Measurements from ENCODE around the gene SPTSSA.
"Not testable (repeated sequence)": the region's sequence is repeated elsewhere in the genome, so short reads cannot be mapped to it uniquely, and the experiment has no call there.

SPTSSA gene

DNA sequence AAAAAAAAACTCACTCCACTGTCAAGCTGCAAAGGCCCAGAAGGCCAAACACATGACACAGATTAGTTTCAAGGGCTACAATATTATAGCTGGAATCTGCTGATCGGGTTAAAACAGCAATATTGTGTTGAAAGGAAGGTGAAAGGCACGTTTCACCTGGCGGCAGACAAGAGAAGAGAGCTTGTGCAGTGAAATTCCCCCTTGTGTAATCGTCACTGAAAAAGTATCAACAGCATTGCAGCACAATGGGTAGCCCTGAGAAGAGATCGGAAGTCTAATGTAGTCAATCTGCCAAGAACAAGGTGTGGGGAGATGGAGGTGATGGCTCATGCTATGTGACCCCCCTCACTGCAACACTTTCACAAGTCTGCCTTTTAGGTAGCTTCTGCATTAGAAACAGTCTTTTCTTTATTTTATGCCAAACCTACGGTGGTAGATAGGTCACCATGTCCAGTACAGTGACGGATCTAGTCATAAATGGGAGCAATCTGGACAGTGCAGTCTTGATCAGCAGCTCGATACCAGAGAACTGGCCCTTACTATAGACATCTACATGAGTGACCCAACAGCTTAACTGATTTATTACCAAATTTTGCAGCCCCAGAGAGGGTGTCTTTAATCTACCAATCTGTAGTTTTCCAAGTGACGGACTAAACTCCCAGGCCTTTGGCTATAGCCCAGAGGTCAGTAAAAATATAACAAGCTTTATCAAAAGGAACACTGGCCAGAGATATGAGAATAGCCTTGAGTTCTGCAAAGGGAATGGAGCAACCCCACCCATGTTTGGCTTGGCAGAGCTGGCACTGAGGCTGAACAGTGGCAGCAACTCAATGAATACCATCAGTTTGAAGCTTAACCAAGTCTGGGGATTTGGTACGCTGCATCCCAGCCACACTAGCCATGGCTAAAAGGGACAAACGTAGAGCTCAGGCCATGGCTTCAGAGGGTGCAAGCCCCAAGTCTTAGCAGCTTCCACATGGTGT, 35.4 kb downstream of the SPTSSA start:
- no peak for DNase-seq

DNA sequence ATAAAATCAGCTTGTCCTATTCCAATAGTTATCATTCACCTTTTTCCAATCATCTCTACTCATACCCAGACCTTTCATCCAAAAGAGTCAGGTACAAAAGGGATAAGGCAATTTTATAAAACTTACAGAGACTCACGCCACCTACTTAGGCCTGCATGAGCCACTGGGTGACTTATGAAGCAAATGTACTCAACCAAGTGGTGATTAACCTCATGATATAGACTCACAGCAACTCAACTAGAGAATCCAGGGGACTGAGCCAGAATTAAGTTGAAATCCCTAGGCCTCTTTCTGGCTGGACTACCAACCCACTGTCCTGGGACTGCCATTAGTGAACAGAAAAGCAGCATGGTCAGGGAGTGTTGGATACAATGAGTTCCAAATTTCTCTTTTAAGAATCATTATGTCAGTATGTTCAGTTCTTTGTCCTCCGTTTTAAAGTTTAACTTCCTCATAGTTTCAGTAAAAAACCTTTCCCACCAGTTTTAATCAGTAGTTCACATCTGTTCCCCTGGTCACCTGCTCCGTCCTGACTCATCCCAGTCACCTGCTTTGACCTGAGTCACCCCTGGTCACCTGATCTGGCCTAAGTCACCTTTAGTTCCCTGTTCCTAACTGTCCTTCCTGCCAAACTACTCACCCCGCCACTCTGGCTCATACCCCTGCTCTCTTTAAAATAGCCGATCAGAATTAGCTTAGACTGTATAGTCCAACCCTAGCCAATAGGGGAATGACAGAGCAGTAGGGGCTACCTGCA, 36.8 kb downstream of the SPTSSA start:
- no peak for DNase-seq

DNA sequence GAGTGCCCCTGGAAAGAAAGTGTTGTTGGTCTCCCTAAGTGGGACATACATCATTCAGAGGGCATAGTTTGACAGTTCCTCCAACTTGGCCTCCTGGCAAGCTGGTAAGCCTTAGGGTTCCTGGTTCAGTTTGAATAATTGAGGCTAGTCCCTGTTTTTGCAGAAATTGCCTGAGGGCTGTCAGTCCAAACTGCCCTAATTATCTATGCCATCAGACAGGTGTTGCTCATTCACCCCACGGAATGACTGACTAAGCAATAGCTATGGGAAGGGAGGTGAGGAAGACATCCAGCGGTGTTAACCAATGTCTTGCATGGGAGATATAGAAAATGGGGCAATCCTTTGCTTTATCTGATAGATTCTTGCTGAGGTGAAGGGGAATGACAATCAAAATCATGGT, 37.6 kb downstream of the SPTSSA start:
- no peak for DNase-seq

DNA sequence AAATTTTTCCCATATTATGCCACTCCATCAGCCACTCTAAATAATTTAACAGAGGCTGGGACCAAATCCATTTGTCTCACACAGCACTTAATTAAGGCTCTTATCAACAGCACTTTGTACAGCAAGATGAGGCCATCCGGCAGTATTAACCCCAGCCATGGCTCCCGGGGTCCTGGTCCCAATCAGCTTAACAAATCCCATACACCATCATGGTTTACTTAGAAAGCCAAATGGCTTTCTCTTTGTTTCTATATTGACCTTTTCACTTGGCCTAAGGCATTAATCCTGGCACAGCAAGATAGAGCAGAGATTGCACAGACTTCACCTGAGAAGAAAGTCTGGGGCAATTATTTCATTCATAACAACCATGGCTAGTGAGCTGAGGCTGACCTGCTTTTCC, 38.6 kb downstream of the SPTSSA start:
- DNase-seq, result no peak

DNA sequence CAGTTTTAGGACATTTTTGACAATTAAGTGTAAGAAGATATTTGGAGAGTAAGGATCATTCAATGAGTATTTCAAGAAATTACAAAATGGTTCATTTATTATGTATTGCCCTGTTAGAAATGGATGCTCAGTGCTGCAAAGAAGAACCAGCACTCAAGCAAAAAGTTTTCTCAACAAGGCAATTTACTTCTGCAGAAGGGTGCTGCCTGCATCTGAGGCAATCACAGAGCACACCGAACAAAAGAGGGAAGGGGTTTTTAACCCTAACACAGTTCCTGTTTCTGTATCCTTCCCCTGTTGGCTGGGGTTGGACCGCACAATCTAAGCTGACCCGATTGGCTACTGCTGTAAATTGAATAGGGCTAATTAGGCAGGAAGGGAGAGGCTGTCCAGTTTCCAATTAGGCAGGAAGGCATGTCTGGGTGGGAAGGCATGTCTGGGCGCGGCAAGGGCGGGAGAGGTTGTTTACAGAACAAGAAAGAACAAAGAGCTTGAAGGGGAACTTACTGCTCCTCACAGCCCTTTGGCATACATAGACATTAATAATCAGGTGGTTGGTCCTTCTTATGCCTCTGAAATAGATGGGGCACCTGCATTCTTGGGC, 41.4 kb downstream of the SPTSSA start:
- no peak for DNase-seq

DNA sequence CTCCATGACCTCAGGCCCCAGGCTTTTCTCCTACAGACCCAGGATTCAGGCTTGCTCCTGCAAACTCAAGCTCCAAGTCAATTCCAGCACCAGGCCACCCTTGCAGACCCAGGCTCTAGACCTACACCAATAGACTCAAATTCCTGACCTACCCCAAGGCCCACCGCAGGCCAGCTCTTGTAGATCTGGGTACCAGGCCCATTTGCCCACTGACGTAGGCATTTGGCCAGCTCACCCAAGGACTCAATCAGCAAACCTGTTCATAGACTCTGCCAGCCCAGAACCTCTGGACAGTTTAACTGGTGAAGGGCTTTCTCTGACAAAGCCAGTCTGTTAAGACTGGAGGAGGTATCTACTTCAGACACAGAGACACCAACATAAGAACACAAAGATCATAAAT, 52.3 kb downstream of the SPTSSA start:
- DNase-seq, result no peak

DNA sequence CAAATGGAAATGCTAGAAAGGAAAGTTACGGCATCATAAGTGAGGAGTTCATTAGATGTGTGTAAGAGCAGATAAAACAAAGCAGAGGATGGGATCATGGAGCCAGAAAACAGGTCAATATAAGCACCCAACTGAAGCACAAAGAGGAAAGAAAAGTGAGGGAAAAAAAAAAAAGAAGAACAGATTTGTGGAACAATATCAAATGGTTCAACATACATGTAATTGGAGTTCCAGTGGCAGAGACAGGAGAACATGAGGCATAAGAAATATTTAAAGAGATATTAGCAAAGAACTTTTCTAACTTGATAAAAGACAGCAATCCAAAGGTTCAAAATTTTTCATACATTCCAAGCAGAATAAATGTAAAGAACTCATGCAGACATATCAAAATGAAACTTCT, 54.1 kb downstream of the SPTSSA start:
- no peak for DNase-seq

DNA sequence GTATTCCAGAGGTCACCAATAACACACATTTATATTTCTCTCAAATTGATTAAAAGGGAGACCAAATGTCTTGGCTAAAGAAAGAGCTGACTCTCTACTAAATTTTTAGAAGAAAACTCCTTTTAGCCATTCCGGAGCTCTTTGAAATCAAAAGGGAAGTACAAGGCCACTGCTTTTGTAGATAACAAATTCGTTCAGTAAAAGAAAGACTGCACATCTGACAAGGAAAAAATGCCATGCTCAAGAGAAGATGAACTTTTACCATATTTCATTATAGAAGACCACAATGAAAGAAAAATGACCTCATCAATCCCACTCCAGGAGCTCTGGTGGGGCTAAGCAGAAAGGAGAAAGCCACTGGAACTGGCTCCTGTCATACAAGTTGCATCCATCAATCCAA, 57.6 kb downstream of the SPTSSA start:
- DNase-seq, result no peak

DNA sequence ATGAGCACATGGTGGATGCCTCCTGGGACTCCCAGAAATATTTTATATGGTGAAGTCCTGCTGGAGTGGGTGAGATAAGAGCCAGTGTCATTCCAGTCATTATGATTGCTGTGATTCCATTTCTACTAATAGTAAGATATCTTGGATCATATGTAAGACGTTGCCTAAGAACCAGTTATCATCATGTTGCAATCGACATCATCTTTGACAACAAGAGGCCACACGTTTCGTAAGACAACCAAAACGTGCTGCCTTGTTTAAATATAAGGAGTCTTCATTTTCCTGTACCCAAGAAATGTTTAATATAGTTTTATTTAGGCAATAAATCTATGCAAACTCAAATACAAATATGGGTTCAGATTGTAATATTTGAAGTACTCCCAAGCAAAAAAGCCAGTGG, 58.4 kb downstream of the SPTSSA start:
- DNase-seq, result no peak

DNA sequence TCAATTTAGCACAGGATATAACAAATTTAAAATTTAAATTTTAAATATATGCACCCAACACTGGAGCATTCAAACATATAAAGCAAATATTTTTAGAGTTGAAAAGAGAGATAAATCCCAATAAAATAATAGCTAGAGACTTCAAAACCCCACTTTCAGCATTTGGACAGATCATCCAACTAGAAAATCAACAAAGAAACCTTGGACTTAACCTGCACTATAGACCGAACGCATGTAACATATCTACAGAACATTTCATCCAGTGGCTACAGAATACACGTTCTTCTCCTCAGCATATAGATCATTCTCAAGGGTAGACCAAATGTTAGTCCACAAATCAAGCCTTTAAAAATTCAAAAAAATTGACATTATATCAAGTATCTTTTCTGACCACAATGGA, 64.0 kb downstream of the SPTSSA start:
- DNase-seq, result no peak

DNA sequence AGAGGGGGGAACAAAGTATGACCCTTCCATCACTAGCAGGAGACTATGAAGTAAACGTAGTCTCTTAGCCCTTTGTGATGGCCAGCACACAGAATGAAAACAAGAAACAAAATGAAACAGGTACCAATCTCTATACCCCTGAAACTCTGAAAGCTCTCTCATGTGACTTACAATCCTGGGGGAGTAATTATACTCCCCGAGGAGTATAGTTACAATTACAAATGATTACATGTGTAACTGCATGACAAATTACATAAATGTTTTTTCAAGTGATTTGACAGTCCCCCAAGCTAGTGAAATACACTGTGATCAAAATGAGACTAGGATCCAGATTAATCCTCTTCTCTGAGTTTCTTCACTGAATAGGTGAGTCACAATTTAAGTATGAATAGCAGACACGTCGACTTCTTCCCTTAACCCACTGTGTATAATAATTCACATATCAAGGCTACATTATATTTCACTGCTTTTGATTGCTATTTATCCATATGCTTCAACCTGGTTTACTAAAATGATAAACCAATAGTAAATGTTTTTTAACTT, 74.0 kb downstream of the SPTSSA start:
- no peak for DNase-seq

DNA sequence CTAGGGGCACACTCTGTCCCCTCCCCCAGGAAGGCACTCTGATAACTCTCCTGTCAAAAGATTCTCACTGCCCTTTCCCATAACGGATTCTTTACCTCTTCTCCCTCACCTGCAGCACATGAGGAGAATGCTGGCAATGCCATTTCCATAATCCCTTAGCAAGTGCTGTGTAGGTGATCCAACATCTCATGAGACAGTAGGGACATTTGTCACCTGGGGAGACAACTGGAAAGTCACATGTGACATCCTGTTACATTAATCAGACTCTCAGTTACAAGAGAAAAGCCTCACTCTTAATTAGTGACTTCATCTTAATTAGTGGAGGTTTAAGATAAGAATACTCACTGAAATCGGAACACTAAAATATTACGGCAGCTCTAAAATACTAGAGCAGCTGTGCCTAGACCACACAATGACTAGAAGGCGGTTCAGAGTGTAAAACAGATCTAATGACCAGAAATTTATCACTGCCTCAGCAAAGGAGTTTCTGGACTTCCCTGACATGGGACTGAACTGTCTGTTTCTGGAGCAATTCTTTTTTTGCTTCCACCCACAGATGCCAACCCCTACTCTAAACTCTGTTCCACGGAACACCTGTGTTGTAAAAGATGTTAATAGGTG, 75.1 kb downstream of the SPTSSA start:
- no peak for DNase-seq

DNA sequence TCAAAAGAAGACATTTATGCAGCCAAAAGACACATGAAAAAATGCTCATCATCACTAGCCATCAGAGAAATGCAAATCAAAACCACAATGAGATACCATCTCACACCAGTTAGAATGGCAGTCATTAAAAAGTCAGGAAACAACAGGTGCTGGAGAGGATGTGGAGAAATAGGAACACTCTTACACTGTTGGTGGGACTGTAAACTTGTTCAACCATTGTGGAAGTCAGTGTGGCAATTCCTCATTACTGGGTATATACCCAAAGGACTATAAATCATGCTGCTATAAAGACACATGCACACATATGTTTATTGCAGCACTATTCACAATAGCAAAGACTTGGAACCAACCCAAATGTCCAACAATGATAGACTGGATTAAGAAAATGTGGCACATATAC, 76.2 kb downstream of the SPTSSA start:
- not testable (repeated sequence) for DNase-seq

DNA sequence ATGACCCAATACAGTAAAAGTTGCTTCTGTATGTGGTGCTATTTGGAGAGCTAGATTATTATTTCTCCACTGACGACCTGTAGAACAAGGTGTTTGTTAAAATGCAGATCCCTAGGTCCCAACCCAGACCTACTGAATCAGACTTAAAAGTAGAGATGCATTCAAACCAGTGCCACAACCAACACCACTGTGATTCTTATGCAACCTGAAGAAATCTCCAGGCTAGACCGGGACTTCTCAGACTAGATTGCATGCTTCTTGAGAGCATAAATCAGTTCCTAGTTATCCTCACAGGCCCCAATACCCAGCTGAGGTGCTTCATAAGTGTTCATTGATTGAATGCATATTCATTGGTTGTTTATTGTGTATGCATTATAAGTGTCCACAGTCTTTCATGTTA, 78.2 kb downstream of the SPTSSA start:
- DNase-seq, result no peak
